ENCODE results near the gene ZNF529.
"Not testable (repeated sequence)": the region's sequence is repeated elsewhere in the genome, so short reads cannot be mapped to it uniquely, and the experiment has no call there.

The ZNF529 gene

DNA sequence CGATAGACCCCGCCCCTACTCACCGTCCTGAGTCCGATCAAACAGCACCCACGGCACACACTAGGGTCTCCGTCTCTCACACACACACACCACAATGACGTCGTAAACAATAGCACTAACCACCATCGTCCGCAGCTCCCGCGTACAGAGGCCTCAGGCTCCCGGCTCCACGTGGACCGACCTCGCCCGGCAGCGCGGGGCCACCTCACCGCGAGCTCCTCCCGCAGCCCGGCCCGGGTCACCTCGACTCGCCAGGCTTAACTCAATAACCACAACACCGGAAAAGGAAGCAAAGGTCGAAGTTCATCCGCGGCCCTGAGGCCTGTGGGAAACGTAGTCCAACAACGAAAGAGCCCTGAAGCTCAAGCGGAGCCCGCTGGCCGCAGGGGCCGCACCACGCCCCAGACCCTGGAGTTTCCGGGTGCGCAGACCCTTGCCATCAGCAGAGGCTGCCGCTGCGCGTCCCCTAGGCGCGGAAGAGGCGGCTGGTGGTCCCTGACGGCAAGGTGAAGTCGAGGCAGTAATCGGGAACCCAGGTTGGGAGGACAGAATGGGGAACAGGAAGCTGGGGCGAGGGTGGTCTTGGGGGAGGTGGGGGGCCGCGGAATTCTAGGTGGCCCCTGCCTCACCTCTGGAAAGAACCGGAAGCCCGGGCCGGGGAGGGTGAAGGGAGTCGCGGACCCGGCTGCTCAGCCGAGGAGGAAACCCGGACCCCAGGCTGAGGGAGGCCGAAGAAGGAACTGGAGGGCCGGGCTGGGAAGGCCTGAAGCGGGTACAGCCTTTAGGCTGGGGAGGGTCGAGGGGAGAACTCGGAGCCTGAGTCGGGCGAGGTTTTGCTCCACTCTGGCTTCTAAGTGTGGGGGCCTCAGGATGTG, at the start of gene ZNF529:
Gene ZNF529, minus strand, starts transcription at position 273 of the 875 bp plus-strand sequence. CDS start 946 bp downstream, outside the sequence.
- peak; percentile 84 for DNase-seq (ENCODE audit: low spot score)

DNA sequence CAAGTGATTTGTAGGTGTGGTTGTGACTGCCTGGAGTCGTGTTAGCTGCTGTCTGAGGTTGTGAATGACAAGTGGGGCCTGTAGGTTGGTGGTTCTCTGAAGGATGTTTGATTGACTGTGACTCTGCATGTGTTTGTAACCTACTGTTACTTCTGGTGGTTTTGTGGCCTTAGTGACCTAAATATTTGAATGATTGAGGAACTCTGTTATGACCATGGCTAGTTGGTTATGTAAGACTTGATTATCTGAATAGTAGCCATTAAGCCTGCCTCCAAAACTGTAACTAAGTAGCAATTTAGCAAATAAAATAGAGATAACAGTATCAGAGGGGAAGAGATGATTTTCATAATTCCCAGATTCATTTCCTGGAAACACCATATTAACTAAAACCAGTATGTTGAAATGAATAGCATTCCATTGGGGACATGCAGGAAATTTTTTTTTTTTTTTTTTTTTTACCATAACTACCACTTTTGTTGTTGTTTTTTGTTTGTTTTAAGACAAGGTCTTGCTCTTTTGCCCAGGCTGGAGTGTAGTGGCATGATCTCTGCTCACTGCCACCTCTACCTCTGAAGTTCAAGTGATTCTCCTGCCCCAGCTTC, 32.9 kb upstream of the ZNF529 start:
- no peak for DNase-seq (ENCODE audit: low spot score)

DNA sequence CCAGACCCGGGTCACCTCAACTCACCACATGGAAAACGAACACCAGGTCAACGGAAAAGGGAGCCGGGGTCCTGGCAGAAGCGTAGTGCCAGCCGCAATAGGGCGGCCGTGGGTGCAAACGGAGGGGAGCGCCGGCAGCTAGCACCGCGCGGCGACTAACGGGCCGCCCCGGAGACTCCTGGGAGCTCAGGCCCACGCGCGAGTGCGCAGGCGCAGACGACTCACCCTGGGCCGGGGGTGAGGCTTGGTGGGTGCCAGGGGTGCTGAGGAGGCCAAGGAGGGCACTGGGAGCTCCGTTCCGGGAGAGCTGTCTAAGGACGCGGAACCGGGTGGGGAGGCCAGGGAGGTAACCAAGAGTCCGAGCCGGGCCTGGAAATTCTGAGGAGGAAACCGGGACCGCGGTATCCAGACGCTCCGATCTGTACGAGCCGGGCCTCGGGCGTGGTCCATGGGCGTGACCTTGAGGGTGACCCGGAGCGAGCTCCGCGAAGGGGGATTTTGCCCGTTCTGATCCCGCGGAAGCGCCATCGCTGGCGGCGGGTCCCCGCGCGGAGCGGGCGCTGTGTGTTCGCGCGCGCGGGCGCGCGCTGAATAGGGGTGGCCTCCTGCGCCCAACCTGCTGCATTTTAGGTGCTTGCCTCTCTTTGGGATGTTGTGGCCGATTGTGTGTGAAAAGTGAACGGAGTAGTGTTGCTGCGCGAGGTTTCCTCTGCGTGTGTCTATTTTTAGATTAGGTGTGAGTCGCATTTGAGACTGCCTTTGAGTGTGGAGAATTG, 32.2 kb upstream of the ZNF529 start, which contains the start of gene ZNF382:
Gene ZNF382, plus strand, starts transcription at position 213 of the 776 bp plus-strand sequence. CDS start 4,602 bp downstream, outside the sequence.
- DNase-seq (ENCODE audit: low spot score), result peak; percentile 87

DNA sequence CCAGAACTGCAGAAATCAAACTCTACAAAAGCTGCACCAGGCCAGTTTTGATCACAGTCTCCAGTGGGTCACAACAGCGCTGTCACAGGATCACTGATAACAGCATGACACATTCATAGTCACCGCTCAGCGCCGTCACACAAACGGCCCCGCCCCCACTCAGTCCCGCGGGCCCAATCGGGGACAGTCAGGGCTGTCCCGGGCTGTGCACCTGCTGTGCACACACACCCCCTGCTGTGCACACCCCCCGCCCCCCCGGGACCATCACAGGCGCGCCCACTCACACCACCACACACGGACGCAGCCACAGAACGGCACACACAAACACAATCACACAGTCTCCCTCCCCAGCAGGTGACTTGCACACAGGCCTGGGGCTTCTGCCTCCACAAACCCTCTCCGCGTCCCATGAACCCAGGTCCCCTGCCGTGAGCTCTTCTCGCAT, 31.6 kb upstream of the ZNF529 start:
- DNase-seq (ENCODE audit: low spot score), result peak; percentile 86

DNA sequence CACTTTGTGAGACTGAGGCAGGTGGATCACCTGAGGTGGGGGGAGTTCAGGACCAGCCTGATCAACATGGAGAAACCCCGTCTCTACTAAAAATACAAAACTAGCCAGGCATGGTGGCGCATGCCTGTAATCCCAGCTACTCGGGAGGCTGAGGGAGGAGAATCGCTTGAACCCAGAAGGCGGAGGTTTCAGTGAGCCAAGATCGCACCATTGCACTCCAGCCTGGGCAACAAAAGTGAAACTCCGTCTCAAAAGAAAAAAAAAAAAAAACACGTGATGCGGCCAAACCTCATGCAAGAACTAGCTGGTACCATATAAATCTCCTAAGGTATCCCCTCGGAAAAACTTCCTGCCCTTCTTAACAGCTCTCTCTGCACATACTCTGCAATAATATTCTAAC, 29.6 kb upstream of the ZNF529 start:
- DNase-seq (ENCODE audit: low spot score), result not testable (repeated sequence)

DNA sequence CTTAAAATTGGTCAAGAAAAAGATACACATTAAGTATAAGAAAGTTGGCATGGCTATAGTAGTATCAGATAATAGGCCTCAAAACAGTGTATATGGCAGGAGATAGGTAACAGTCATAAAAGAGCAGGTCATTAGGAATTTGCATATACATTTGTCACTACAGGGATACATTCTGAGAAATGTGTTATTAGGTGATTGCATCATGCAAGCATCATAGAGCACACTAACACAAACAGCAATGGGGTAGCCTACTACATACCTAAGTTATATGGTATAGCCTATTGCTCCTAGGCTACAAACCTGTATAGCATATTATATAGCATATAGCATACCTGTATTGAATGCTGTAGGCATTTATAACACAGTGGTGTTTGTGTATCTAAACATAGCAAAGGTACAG, 6.2 kb upstream of the ZNF529 start:
- DNase-seq (ENCODE audit: low spot score), result no peak

DNA sequence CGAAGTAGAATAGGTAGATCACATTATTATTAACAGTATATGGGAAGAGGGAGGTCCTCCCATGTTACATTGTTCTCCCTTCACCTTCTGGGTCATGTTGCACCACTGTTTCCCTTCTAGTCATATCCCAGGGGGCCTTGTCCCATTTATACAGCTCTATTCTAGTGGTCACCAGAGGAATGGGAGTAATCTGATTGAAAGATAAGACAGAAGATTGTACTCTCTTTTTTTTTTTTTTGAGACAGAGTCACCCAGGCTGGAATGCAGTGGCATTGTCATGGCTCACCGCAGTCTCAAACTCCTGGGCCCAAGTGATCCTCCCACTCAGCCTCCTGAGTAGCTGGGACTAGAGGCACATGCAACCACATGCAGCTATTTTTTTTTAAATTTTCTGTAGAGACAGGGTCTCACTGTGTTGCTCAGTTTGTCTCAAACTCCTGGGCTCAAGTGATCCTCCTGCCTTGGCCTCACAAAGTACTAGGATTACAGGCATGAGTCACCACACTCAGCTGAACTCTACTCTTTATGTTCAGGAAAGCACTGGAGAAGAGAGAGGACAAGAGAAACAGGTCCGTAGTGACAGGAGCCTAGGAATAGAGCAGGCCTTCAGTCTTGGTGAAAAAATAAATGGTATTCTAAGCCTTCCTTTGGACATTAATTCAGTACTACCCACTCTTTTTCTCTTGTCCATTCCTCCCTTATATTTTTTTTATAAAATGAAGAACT, 4.3 kb upstream of the ZNF529 start:
- no peak for DNase-seq (ENCODE audit: low spot score)

DNA sequence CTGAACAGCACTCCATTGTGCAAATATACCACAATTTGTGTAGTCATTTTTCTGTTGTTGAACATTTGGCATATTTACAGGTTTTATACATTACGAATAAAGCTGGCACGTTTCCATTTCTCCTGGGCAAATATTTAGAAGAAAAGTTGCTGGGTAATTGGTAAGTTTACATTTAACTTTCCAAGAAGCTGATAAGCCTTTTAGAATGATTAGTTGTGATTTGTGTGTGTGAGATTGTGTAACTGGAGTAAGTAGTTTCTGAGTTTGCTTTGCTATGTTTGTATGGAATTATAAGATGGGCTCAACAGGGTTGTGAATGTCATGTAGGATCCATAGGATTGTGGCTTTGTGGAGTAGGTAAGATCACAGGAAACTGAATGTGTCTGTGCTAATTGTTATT, 1.6 kb upstream of the ZNF529 start:
- no peak for DNase-seq (ENCODE audit: low spot score)

DNA sequence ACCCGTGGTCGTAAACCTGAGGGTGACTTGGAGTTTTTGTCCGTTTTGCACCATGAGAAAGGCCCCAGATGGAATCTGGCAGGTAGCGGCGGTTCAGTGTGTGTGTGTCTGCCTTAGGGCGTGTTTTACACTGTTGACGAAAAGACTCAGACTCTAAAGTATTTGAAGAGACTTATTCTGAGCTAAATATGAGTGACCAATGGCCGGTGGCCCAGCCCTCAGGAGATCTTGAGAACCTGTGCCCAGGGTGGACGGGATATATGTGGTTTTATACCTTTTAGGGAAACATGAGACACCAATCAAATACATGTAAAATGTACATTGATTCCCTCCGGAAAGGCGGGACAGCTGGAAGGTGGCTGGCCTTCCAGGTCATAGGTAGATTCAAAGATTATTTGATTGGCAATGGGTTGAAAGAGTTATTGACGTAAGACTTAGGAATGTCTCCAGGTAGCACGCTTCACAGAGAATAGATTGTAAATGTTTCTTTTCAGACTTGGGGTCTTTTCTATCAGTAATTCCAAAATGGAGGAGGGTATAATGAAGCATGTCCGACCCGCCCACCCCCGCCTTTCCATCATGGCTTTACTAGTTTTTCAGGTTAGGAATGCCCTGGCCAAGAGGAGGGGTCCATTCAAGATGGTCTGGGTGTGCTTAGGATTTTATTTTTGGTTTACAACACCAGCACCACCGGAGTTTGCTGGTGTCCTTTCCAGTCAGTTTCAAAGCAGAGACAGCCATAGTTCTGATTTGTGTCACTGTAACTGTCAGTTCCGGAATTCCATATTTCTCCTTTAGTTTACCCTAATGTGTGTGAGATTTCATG, 1.0 kb upstream of the ZNF529 start:
- no peak for DNase-seq (ENCODE audit: low spot score)

DNA sequence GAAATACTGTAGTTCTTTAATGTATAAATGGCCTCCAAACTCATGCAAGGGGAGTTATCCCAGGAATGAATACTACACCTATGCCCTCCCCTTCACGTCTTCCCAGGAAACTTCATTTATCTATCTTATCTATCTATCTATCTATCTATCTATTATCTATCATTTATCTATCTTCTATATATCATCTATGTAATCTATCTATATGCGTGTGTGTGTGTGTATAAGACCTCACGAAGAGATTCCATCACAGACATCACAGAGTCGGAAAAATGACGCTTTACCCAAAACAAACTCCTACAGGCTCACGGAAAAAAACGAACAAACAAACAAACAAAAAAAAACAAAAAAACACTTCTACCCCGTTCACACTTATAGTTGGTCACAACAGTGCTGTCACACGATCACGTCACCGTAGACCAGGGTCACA, 486 bp downstream of the ZNF529 start:
- no peak for DNase-seq (ENCODE audit: low spot score)

DNA sequence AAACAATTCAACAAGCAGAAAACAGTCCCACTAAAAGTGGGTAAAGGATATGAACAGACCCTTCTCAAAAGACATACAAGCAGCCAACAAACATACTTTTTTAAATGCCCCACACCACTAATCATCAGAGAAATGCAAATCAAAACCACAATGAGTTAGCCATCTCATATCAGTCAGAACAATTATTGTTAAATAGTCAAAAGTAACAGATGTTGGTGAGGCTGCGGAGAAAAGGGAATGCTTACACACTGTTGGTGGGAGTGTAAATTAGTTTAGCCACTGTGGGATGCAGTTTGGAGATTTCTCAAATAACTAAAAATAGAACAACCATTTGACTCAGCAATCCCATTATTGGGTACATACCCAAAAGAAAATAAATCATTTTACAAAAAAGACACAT, 8.7 kb downstream of the ZNF529 start:
- DNase-seq (ENCODE audit: low spot score), result no peak

DNA sequence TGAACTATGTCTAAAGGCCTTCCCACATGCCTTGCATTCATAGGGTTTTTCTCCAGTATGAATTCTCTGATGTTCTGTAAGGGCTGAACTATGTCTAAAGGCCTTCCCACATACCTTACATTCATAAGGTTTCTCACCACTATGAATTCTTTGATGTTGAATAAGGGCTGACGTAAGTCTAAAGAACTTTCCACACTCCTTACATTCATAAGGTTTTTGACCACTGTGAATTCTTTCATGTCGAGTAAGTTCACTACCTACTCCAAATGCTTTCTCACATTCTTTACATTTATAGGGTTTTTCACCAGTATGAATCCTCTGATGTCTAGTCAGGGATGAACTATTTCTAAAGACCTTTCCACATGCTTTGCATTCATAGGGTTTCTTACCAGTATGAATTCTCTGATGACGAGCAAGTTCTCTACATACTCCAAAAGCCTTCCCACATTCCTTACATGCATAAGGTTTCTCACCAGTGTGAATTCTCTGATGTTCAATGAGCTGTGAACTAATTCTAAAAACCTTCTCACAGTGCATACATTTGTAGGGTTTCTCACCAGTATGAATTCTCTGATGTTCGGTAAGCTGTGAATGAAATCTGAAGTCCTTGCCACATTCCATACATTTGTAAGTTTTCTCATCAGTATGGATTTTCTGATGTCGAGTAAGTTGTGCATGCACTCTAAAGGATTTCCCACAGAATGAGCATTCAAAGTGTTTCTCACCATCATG, 25.9 kb downstream of the ZNF529 start:
- no peak for DNase-seq (ENCODE audit: low spot score)

DNA sequence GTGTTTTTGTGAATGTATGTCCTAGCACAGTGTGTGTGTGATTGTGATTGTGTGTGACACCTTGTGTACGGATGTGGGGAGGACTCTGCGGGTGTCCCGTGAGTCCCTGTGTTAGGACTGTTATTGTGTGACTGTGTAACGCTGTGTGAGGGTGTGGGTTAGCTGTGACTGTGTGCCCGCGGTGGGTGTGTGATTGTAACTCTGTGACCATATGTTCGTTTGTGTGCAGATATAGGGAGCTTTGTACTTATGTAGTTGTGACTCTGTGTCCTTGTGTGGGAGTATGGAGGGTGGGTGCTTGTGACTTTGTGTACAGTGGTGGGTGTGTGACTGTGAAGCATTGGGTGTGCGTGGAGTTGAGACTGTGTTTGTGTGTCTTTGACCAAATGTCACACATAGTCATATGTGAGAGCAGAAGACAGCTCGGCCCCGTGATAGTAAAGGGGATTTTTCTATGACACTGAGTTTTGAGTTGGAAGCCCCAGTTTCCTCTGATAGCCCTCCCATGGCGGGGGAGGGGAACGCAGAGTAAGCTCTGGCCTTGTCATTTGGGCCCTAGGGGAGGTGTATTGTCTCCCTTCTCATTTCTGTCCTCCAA, 44.1 kb downstream of the ZNF529 start:
- peak; percentile 2 for DNase-seq (ENCODE audit: low spot score)

DNA sequence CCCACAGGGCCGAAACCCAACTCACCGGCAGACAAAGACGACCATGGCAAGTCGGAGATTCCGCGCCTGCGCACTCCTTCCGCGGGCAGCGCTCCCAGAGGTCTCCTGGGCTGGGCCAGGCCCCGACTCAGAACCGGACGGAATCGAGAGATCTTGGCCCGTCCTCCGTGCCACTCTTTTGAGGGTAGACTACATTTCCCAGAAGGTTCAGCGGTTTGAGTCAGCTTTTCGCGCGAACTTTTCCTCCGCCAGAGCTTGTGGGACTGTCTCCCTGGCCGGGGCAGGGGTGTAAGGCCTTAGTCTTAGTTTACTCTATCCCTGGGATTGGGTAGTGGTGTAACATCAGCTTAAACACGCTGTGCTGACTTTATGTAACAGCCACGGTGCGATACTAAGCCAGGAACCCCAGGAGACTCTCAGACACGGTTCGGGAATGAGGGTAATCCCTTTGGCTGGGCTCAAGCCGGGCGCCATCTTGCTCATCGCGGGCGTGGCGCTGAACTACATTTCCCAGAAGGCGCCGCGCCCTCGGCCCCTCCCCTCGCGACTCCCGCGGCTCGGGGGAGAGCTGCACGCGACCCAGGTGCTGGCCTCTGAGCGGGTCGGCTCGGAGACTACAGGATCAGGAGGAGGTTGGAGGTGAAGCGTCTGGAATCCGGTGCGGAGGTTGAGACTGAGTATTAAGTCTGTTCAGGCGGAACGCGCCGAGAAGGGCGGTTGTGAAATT, 44.7 kb downstream of the ZNF529 start, which contains the start of gene ZNF260:
Gene ZNF260, minus strand, starts transcription at position 78 of the 727 bp plus-strand sequence. CDS start 13,033 bp downstream, outside the sequence.
- peak; percentile 94 for DNase-seq (ENCODE audit: low spot score)

DNA sequence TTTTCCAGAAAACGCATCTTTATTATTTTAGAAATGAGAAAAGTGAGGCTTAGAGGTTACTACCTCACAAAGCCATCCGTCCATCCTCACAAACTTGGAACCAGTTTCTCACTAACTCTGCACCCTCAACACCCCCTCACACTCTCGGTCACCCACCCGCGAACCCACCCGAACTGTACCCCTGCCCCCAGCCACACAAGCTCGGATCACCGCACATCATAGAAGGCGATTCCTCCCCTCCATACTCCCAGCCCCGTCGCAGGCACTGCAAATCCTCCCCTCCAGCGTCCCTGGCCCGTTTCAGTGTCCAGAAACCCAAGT, 45.3 kb downstream of the ZNF529 start:
- DNase-seq (ENCODE audit: low spot score), result peak; percentile 1

DNA sequence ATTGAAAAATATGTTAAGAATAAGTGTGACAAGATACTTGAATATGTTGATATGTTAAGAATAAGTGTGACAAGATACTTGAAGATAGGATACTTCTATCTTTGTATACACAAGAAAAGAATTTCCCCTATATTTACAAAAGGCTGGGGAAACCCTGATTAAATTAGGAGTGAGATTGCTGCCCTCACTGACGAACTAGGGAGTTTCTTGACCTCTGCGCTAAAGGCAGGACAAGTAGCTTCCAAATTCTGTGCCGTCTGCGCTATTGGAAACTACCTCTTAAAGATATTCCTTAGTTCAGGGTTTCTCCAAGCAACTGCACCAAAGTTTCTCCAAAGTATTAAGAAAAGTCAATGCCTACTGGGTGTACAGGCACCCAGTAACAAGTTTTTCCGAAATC, 45.8 kb downstream of the ZNF529 start:
- DNase-seq (ENCODE audit: low spot score), result no peak

DNA sequence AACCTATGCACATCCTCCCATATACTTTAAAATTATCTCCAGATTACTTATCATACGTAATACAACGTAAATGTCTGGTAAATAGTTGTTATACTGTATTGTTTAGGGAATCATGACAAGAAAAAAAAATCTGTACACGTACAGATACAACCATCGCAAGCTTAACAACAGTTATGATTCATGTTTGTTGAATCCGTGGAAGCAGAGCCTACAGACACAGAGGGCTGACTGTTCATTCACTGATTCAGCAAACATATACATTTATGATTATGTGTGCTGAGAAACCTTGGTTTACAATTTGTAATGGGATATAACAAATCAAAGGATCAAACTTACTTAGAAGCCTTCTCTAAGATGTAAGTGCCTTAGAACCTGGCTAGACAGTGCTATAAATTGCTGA, 46.5 kb downstream of the ZNF529 start:
- DNase-seq (ENCODE audit: low spot score), result no peak

DNA sequence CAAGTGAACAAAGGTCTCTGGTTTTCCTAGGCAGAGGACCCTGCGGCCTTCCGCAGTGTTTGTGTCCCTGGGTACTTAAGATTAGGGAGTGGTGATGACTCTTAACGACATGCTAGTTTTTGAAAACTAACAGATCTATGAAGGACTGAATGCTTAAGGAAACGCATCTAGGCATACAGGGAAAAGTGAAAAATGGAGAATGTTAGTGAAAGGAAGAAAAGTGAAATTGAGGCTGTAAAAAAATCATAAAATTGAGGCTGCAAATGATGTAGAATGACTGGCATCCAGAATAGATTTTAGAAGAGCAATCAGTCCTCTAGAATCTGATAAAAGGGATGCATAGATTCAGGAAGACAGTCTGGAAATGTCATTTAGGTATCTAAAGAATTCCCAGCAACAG, 48.5 kb downstream of the ZNF529 start:
- DNase-seq (ENCODE audit: low spot score), result no peak

DNA sequence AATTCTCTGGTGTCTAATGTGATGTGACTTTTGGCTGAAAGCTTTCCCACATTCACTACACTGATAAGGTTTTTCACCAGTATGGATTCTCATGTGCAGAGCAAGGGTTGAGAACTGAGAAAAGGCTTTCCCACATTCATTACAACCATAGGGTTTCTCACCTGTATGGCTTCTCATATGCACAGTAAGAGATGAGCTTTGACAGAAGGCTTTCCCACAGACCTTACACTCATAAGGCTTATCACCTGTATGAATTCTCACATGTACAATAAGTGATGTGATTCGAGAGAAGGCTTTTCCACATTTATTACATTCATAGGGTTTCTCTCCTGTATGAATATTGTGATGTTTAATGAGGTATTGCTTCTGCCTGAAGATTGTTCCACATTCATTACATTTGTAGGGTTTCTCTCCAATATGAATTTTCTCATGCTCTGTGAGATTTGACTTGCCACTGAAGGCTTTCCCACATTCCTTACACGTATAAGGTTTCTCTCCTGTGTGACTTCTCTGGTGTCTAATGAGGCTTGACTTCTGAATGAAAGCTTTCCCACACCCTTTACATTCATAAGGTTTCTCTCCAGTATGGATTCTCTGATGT, 59.0 kb downstream of the ZNF529 start:
- DNase-seq (ENCODE audit: low spot score), result no peak

All from CD4-positive, alpha-beta T cell treated with Interleukin-15 for 4 hours (primary cell).